NCI-H1436 (cell line): ENCODE results near the gene AADACL4.

Experiments used
- DNase-seq: peaks from one replicate; lab custom pipeline; 2025; lab: John Stamatoyannopoulos, UW

AADACL4 gene

GRCh38 chr1:12643785-12644184 lies at the start of gene AADACL4:
Gene AADACL4 (plus strand): TSS chr1:12644085. CDS start chr1:12644547, 462 bp downstream.
- no peak for DNase-seq

GRCh38 chr1:12594490-12594889 lies 49.4 kb upstream of the AADACL4 start:
- DNase-seq: no peak

- no peak for DNase-seq
Observed at GRCh38 chr1:12594966-12595756, 48.7 kb upstream of the AADACL4 start.

GRCh38 chr1:12595757-12596006 lies 48.2 kb upstream of the AADACL4 start:
- no peak for DNase-seq

GRCh38 chr1:12596007-12596821 lies 47.7 kb upstream of the AADACL4 start:
- DNase-seq: no peak

- no peak for DNase-seq
Observed at GRCh38 chr1:12597792-12598191, 46.1 kb upstream of the AADACL4 start.

GRCh38 chr1:12598974-12599373 lies 44.9 kb upstream of the AADACL4 start:
- DNase-seq: no peak

- DNase-seq: no peak
Observed at GRCh38 chr1:12599657-12600056, 44.2 kb upstream of the AADACL4 start.

GRCh38 chr1:12600335-12600734 lies 43.5 kb upstream of the AADACL4 start:
- DNase-seq: no peak

GRCh38 chr1:12600880-12601633 lies 42.8 kb upstream of the AADACL4 start:
- DNase-seq: peak; percentile 44

GRCh38 chr1:12601700-12602658 lies 41.9 kb upstream of the AADACL4 start:
- DNase-seq: no peak

- no peak for DNase-seq
Observed at GRCh38 chr1:12602659-12603024, 41.2 kb upstream of the AADACL4 start.

GRCh38 chr1:12603224-12603623 lies 40.7 kb upstream of the AADACL4 start:
- no peak for DNase-seq

- no peak for DNase-seq
Observed at GRCh38 chr1:12604114-12604874, 39.6 kb upstream of the AADACL4 start.

GRCh38 chr1:12604986-12605385 lies 38.9 kb upstream of the AADACL4 start:
- DNase-seq: no peak

- DNase-seq: no peak
Observed at GRCh38 chr1:12607263-12607662, 36.6 kb upstream of the AADACL4 start.

- no peak for DNase-seq
Observed at GRCh38 chr1:12608311-12608957, 35.5 kb upstream of the AADACL4 start.

- no peak for DNase-seq
Observed at GRCh38 chr1:12609469-12610003, 34.3 kb upstream of the AADACL4 start.

GRCh38 chr1:12610305-12610935 lies 33.5 kb upstream of the AADACL4 start:
- no peak for DNase-seq

GRCh38 chr1:12610941-12611340 lies 32.9 kb upstream of the AADACL4 start:
- DNase-seq: no peak
